ENCODE data around the gene SMG5. TPM values are rescaled to one million over a fixed set of nuclear protein-coding genes. Genes with fewer than 3 reads are reported as not detected.

Gene SMG5
- total RNA-seq, 1 donor from 2014 or later: 67.2 TPM

- DNase-seq (ENCODE audit: low spot score): no peak
Measured at GRCh38 chr1:156281693-156282478, 739 bp downstream of the SMG5 start.

DNA sequence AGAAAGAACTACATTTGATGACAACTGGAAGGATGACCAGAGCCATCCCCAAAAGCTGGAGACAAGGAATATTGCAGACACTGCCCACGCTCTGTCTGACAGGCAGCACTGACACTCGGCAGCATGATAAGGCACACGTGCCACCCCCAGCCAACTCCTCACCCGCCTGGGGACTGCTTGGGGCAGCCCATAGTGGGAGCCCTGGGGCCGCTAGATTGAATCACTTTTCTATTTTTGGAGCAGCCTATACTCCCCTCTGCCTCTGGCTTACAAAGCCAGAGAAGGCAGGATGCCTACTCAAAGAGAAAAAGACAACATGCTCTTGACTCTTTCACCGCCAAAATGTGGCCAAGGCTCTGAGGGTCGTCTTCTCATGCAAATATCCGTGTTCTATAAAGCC lies 1.3 kb downstream of the SMG5 start:
- DNase-seq (ENCODE audit: low spot score): no peak

GRCh38 chr1:156279837-156280236 lies 2.8 kb downstream of the SMG5 start:
- no peak for DNase-seq (ENCODE audit: low spot score)

GRCh38 chr1:156276966-156277381 lies 5.7 kb downstream of the SMG5 start:
- DNase-seq (ENCODE audit: low spot score): no peak

DNA sequence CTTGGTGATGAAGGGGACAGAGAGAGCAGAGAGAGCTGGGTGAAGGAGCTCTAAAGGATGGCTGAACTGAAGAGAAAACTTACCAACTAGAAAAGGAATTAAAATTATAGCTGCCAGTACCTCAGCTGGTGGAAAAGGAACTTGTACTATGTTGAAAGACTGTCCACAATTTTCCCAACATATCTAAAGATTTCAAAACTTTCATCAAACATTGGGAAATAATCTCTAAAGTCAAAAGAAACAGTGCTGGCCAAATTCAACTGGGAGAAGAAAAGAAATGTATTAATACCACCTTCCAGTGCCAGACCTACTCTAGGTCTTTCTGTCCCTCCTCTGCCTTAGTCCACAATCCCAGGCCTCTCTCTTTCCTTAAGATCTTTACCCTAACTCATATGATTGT lies 6.1 kb downstream of the SMG5 start:
- DNase-seq (ENCODE audit: low spot score): no peak

DNA sequence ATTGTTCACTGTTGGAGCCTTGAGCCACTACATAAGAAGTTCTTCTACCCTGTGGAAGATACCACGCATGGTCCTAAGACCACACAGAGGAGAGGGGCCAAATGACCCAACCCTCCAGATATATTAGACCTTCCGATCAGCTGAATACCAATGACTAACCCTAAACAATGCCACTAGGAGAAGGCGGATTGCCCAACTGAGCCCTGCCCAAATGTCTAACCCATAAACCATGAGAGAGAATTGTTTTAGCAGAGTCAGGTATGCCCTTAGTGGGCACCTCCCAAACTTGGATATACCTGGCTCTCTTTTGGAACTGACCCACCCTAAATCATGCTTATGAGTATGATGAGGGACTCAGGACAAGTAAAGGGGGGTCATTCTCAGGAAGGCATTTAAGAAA lies 12.3 kb downstream of the SMG5 start:
- no peak for DNase-seq (ENCODE audit: low spot score)

GRCh38 chr1:156268336-156268735 lies 14.3 kb downstream of the SMG5 start:
- DNase-seq (ENCODE audit: low spot score): no peak

GRCh38 chr1:156266051-156266450 lies 16.6 kb downstream of the SMG5 start:
- no peak for DNase-seq (ENCODE audit: low spot score)

DNA sequence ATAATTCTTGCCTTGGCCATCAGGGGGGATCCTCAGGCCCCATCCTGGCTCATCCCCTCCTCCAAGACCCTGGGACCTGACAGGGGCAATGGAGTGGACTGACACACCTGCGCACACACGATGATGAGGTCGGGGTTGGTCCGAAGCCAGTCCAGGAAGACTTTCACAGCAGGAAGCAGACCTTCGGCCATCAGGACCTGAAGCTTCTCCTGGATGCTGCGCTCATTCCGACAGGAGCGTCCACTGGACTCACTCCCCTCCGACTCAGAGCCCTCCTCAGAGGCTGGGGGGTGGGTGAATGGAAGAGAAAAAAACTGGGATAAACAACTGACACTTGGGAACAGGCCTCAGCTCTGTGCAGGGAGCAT lies 19.4 kb downstream of the SMG5 start:
- no peak for DNase-seq (ENCODE audit: low spot score)

DNA sequence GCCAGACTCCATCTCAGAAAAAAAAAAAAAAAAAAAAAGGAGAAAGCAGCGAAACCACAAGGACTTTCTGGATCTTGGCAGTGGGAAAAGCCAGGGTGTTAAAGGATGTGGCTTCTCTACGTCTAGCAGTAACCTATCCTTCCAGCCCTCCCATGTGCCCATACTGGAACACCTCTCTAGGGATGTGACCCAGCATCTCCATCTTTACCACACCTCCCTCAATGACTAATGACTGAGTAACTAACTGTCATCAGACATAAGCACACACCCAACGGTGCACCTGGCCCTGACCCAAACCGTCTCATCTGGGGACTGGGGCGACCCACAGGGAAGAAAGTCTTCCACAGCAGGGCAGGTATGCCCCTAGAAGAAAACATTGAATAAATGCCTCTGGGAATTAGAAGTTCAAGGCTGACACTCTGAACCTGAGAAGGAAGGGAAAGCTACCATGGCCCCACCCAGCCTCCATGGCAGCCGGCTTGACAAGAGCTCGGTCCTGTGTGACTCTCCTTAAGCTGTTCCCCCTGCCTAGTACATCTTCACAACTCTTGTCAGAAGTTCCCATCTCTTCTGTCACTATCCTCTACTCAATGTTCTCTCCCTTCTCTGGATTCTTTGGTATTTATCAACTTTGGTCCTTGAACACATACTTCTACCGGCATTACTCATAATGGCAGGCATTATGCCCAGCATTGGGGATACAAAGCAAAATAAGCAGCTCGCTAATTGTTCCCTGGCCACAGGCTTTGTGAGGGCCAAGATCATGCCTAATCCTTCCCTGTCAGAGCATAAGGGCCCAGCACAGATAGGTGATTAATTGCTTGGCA lies 20.0 kb downstream of the SMG5 start:
- DNase-seq (ENCODE audit: low spot score): no peak

GRCh38 chr1:156260896-156261295 lies 21.7 kb downstream of the SMG5 start:
- DNase-seq (ENCODE audit: low spot score): no peak

DNA sequence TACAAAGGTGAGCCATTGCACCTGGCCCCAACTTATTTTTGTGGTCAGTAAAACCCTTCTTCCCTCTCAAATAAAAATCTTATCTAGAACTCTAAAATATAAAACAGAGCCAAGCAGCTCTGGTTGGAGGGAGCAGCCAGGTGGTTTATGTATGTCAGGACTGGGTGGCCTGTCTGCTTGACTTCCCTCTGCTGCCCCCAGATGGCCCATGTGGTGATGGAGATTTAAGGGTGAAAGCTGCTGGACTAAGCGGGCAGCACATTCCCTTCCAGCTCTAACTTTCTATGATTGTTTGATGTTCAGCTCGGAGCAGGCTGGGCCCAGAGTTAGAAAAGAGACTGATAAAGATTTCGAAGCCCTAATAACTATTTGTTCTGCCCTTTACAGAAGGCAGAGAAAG lies 22.8 kb downstream of the SMG5 start:
- DNase-seq (ENCODE audit: low spot score): no peak

DNA sequence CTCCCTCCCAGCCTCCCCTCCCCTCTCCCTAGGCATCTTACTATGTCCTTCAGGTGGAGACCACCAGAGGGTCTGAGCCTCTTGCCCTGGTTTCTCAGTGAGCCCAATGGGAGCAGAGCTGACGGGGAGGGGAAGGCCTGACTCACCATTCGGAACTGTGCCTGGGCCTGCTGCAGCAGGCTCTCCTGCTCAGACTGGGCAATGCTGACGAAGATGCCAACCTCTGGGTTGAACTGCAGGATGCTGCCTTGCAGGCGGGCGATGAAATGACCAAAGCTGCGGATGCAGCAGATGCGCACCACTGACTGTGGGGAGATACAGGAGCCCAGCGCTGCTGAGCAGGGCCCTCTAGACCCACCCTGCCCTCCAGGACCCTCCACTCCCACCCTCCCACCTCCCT lies 23.8 kb downstream of the SMG5 start:
- no peak for DNase-seq (ENCODE audit: low spot score)

- DNase-seq (ENCODE audit: low spot score): no peak
Measured at GRCh38 chr1:156257711-156258110, 24.9 kb downstream of the SMG5 start.

DNA sequence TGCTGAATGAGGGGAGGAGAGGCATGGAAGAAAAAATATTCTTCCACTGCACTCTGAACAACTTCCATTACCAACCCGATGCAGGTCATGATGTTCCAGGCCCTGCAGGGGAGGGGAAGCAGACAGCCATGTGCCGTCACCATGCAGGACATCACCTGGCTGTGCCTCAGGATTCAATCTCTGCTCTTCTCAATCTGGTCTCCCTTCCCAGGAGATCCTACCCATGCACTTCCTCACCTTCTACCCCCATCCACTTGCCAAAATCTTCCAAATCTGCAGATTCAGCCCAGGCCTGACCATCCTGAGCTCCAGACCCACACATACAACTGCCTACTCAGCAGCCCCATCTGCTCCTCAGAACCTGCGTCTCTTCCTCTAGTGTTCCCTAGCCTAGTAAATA lies 29.0 kb downstream of the SMG5 start:
- no peak for DNase-seq (ENCODE audit: low spot score)

DNA sequence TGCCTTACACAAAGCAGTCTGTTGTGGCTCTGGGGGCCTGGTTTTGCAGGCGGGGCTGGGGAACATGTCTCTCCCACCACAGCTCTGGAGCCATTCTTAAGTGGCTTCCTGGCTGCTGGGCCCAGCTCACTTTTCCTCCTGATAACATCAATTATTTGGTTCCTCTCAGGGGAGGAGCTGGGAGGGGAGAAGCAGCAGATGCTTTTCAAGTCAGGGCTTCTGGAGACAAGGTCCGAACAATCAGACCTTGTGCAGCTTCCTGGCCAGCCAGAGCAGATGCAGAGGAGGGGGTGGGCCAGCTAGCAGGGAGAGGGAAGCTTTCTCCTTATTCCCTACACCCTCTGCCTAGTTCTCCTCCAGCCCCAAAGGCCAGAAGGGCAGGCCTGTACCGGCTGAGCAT lies 31.1 kb downstream of the SMG5 start:
- no peak for DNase-seq (ENCODE audit: low spot score)

GRCh38 chr1:156249593-156249992 lies 33.0 kb downstream of the SMG5 start:
- no peak for DNase-seq (ENCODE audit: low spot score)

DNA sequence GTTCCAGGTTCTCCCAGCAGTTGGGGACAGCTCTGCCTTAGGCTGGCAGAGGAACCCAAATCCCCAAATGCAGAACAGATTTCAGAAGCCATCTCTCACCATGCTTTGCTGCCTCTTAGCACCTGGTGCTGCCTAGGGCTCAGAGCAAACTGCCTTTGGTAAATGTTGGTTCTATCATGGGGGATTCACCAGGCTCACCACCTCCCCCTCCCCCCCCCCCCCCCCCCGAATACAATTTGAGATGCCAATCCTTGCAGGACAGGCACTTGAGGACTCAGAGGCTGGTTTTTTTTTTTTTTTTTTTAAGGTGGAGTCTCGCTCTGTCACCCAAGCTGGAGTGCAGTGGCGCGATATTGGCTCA lies 34.3 kb downstream of the SMG5 start:
- DNase-seq (ENCODE audit: low spot score): no peak

DNA sequence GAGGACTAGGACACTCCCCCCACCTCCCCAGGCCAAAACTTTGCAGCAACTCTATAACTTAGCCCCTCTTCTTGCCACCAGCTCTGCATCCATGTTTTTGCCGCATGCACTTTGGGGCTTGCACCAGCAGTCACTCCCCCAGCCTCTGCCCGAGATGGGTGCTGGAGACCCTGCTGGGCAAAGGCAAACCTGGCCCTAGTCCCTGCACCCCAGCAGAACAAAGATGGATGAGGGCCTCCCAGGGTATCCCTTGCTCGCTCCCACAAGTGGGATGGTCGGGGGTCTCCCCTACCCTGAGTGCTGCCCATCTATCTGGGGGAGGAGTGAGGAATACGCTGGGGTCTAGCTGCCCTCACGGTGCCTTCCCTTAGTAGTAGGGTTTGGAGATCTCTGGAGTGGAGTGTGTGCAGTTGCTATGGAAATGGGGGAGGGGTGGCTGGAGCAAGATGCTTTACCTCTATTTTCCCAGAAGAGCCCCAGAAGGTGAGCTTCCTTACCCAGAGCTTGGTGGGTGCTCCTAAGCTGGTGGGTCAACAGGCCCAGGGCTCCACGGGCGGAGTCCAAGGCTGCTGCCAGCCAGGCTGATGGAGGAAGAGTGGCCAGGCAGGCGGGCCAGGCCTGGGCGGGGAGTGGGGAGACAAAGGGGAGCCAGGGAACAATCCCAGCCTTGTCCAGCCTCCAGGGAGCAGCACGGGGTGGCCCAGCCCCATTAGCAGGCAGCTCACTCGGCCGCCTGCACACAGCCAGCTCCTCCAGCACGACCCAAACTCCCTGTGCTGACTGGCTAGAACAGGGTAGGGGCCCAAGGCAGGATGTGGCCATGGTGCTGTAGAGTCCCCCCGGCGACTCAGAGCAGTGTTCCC lies 34.9 kb downstream of the SMG5 start, which contains the start of gene PAQR6:
PAQR6 (minus strand) TSS at position 597 of the 863 bp plus-strand sequence. CDS start 1,325 bp downstream, outside the sequence.
- no peak for DNase-seq (ENCODE audit: low spot score)

- DNase-seq (ENCODE audit: low spot score): no peak
Measured at GRCh38 chr1:156246781-156247459, 35.7 kb downstream of the SMG5 start.

GRCh38 chr1:156246241-156246780 lies 36.3 kb downstream of the SMG5 start:
- no peak for DNase-seq (ENCODE audit: low spot score)
